ENCODE data around the gene PBX1. TPM values are rescaled to one million over a fixed set of nuclear protein-coding genes. Genes with fewer than 3 reads are reported as not detected.

PBX1 gene
- total and polyA plus RNA-seq, 2 of the 4 experiments (the other 2 are of a cell fraction) = 13.9 to 17.9 TPM

DNA sequence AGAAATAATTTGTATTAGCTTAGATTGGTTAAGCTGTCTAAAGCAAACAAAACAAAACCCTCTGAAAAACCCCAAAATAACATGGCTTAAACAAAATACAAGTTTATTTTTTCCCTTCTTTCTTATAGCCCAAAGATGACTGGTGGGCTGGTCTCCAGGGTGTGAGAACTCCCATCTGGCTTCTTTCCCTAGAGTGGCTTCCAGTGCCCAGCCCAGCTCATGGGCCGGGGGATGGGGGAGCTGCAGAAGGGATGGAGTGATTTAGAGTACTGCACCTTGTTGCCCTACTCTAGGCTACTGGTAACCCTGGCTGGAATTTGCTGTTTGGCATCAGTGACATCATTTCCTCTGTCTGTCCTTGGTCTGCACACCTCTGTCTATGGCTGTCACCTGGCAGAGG, 223.0 kb downstream of the PBX1 start:
- Histone ChIP-seq H3K9ac (ENCODE audit: low read depth, low read length) (no peak overlapping the region), H3K23ac (ENCODE audit: low read depth, low read length) (no peak overlapping the region), H3K56ac (ENCODE audit: extremely low read depth, insufficient read depth, low read length) (no peak overlapping the region), H3K4ac (ENCODE audit: low read depth, low read length) (peak overlapping the region; percentile 22; the same call in 1 of the 2 replicates), H3K27ac (ENCODE audit: insufficient read depth, low read length) (no peak overlapping the region), H2BK120ac (ENCODE audit: low read depth, low read length) (no peak overlapping the region), H2BK20ac (ENCODE audit: low read depth, low read length) (no peak overlapping the region), H3K4me1 (ENCODE audit: control insufficient read depth, insufficient read depth, low read length) (peaks cover 27% of the 10 kb centered on the region), H3K9me3 (ENCODE audit: control insufficient read depth, insufficient read depth, low read length) (no peaks in the 10 kb centered on the region), H3K4me3 (ENCODE audit: insufficient read depth, low read depth, low read length) (no peak overlapping the region), H4K20me1 (ENCODE audit: insufficient read depth, low read length) (no peaks in the 10 kb centered on the region), H3K9me1 (ENCODE audit: insufficient read depth, low read length) (peaks cover 9% of the 10 kb centered on the region; the same call in 1 of the 2 replicates), H4K5ac (ENCODE audit: low read depth, low read length) (no peak overlapping the region; the same call in 1 of the 2 replicates), H3K79me1 (ENCODE audit: low read depth in 1 of 2, low read length in 2 of 2) (peaks cover 12 to 22% of the 10 kb centered on the region in 2 experiments; a peak in 2 of 4 replicates), H2BK15ac (ENCODE audit: low read depth, low read length) (0 out of 3 replicates have a peak overlapping the region, but pooled peaks have one; percentile 15), H2BK5ac (ENCODE audit: low read depth, low read length, poor library complexity, severe bottlenecking) (no peak overlapping the region), H3K27me3 (ENCODE audit: control insufficient read depth, insufficient read depth, low read length) (no peaks in the 10 kb centered on the region), H4K8ac (ENCODE audit: low read depth in 2 of 2, low read length in 2 of 2) (no peak overlapping the region), H3K14ac (replicated peaks; ENCODE audit: low read depth, low read length) (0 out of 2 replicates have a peak overlapping the region, but pooled peaks have one; percentile 34), H3K4me2 (ENCODE audit: low read depth, low read length) (no peak overlapping the region), H3K18ac (ENCODE audit: low read depth, low read length) (no peak overlapping the region), H2AK5ac (ENCODE audit: low read depth, low read length) (peak overlapping the region; percentile 7; the same call in 1 of the 2 replicates), H3K36me3 (ENCODE audit: control insufficient read depth, insufficient read depth, low read length) (peaks cover 2% of the 10 kb centered on the region; the same call in 1 of the 2 replicates), H2AFZ (replicated peaks; ENCODE audit: low read length, poor library complexity) (no peak overlapping the region), H2AK9ac (replicated peaks; ENCODE audit: low read depth, low read length, poor library complexity) (no peak overlapping the region), H4K91ac (ENCODE audit: insufficient read depth, low read depth, low read length) (peak overlapping the region; percentile 38)
- TF ChIP-seq MAFK (IDR thresholded peaks at IDR 0.05; ENCODE audit: low read depth, low read length) (no peak), CEBPB (IDR thresholded peaks at IDR 0.05; ENCODE audit: low read depth, low read length) (no peak), NFE2L2 (IDR thresholded peaks at IDR 0.05; ENCODE audit: low read depth, low read length) (no peak)
- TF ChIP-seq, protein P1, sequence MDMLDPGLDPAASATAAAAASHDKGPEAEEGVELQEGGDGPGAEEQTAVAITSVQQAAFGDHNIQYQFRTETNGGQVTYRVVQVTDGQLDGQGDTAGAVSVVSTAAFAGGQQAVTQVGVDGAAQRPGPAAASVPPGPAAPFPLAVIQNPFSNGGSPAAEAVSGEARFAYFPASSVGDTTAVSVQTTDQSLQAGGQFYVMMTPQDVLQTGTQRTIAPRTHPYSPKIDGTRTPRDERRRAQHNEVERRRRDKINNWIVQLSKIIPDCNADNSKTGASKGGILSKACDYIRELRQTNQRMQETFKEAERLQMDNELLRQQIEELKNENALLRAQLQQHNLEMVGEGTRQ (IDR thresholded peaks at IDR 0.05; ENCODE audit: low read depth, low read length) = no peak
- TF ChIP-seq, protein P2, sequence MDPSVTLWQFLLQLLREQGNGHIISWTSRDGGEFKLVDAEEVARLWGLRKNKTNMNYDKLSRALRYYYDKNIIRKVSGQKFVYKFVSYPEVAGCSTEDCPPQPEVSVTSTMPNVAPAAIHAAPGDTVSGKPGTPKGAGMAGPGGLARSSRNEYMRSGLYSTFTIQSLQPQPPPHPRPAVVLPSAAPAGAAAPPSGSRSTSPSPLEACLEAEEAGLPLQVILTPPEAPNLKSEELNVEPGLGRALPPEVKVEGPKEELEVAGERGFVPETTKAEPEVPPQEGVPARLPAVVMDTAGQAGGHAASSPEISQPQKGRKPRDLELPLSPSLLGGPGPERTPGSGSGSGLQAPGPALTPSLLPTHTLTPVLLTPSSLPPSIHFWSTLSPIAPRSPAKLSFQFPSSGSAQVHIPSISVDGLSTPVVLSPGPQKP (IDR thresholded peaks at IDR 0.05; ENCODE audit: borderline replicate concordance, low read depth, low read length) = no peak
- ATAC-seq (ENCODE audit: low read depth) (no peak), DNase-seq (no peak)
- ChIA-PET CTCF (interaction anchor here (1.1 kb wide), 1 partner anchor 180 kb away, joined by 4 read pairs; no protein-coding TSS in a partner anchor), POLR2A (ENCODE audit: unreplicated experiment) (no interaction called here)
- intact Hi-C loops (cut with micrococcal nuclease) (no loop called here), in situ Hi-C loops (cut with MboI; ENCODE audit: low sequenced_read_pairs) (loop anchor here (10.0 kb wide), 2 partner anchors 167 to 217 kb away; no protein-coding TSS in a partner anchor), dilution Hi-C loops (cut with HindIII; ENCODE audit: low sequenced_read_pairs, unreplicated experiment) (no loop called here)
- no CpG with 5 or more reads among the region's 1 CpG for WGBS, 2 experiments (ENCODE audit: extremely low coverage in 2 of 2, insufficient read length in 1 of 2)
- BruUV-seq (replicated peaks) = no TSS peak
